A673 (cell line): ENCODE results near the gene NGEF. TPM values are rescaled to one million over a fixed set of nuclear protein-coding genes. Genes with fewer than 3 reads are reported as not detected.

Source experiments
- BruUV-seq: library from RNA; stranded (reverse); fragments of 400-500 nt; replicated peaks from 2 replicates; lab custom pipeline; 2021; lab: Mats Ljungman, UMichigan
- CTCF ChIA-PET: fragments of 300-600 bp; sonication (Branson Sonifier 250); formaldehyde crosslinking; loops from one replicate; lab custom pipeline; 2022; ENCODE audit warnings: antibody characterized with exemption; lab: Charles Lee
- POLR2A ChIA-PET: fragments of 300-600 bp; sonication (Branson Sonifier 250); formaldehyde crosslinking; loops from one replicate; lab custom pipeline; 2022; ENCODE audit warnings: antibody characterized with exemption; ENCODE audit not compliant: low non-redundant PET; lab: Charles Lee
- DNase-seq: peaks from one replicate; pipeline ENCODE4 v3.0.0-alpha.2; 2015; ENCODE audit warnings: low spot score
- H3K27ac ChIP-seq: fragments of 200-600 bp; sonication (generic); 2 replicates; pipeline ENCODE4 v1.5.1; 2016; ENCODE audit warnings: mixed run types, low read depth, mild to moderate bottlenecking, mixed read lengths, antibody characterized with exemption, low read length; ENCODE audit not compliant: poor library complexity, severe bottlenecking
- H3K27me3 ChIP-seq: fragments of 200-600 bp; sonication (generic); replicated peaks from 2 replicates; pipeline ENCODE4 v1.6.1; 2017; ENCODE audit warnings: mixed run types, low read depth, mild to moderate bottlenecking, mixed read lengths, antibody characterized with exemption, low read length; ENCODE audit not compliant: insufficient read depth, poor library complexity
- H3K36me3 ChIP-seq: fragments of 200-600 bp; sonication (generic); 2 replicates; pipeline ENCODE4 v1.6.1; 2016; ENCODE audit warnings: mixed run types, mild to moderate bottlenecking, mixed read lengths, antibody characterized with exemption, low read length; ENCODE audit not compliant: insufficient read depth, poor library complexity, severe bottlenecking
- H3K4me1 ChIP-seq: fragments of 200-600 bp; sonication (generic); 2 replicates; pipeline ENCODE4 v1.6.1; 2017; ENCODE audit warnings: mixed run types, mild to moderate bottlenecking, mixed read lengths, antibody characterized with exemption, low read length; ENCODE audit not compliant: insufficient read depth, poor library complexity, severe bottlenecking
- H3K4me3 ChIP-seq: fragments of 200-600 bp; sonication (generic); 2 replicates; pipeline ENCODE4 v1.5.1; 2016; ENCODE audit warnings: low read depth, mixed run types, mild to moderate bottlenecking, mixed read lengths, low read length; ENCODE audit not compliant: poor library complexity, severe bottlenecking
- H3K9me3 ChIP-seq: fragments of 200-600 bp; sonication (generic); 2 replicates; pipeline ENCODE4 v1.6.1; 2016; ENCODE audit warnings: mixed run types, low read depth, mild to moderate bottlenecking, mixed read lengths, antibody characterized with exemption, low read length; ENCODE audit not compliant: poor library complexity, severe bottlenecking
- CTCF ChIP-seq: fragments of 300-800, 200-600 bp; sonication (generic); conservative IDR thresholded peaks from 2 replicates; pipeline ENCODE4 v1.5.1; 2017; ENCODE audit warnings: low read depth, mild to moderate bottlenecking, antibody characterized with exemption, low read length, moderate library complexity, mixed read lengths
- EZH2 ChIP-seq: fragments of 200-600 bp; sonication (generic); IDR thresholded peaks from 2 replicates; pipeline ENCODE4 v1.6.1; 2017; ENCODE audit warnings: borderline replicate concordance, low read depth, mild to moderate bottlenecking, mixed read lengths, antibody characterized with exemption, low read length; ENCODE audit not compliant: poor library complexity, severe bottlenecking
- intact Hi-C: fragments of 100-400 bp; cut with micrococcal nuclease; formaldehyde crosslinking; loops from one replicate; pipeline ENCODE4 v1.10.0; 2022; ENCODE audit not compliant: unreplicated experiment
- total RNA-seq: library from RNA; stranded (reverse); gene quantifications from 2 replicates; pipeline ENCODE4 v1.2.3, GENCODE V29; 2021

NGEF gene
- total RNA-seq, 1 experiment from 2014 or later: 0.69 TPM

GRCh38 chr2:233051241-233052149, 38.4 kb upstream of the NGEF start:
- Histone ChIP-seq H3K36me3 (no peaks in the 10 kb centered on the region), H3K27me3 (no peaks in the 10 kb centered on the region), H3K9me3 (no peaks in the 10 kb centered on the region), H3K4me3 (no peak overlapping the region), H3K27ac (no peak overlapping the region), H3K4me1 (no peaks in the 10 kb centered on the region)
- no TSS peak for BruUV-seq
- POLR2A ChIA-PET: no interaction called here
- TF ChIP-seq EZH2 (no peak), CTCF (no peak)
- intact Hi-C loops: loop anchor here (10.0 kb wide), 1 partner anchor 447 kb away; no protein-coding TSS in a partner anchor
- DNase-seq: no peak
- CTCF ChIA-PET: interaction anchor here (0.6 to 0.9 kb wide), 2 partner anchors 23 to 215 kb away, joined by 3 read pairs; no protein-coding TSS in a partner anchor

- ChIA-PET POLR2A (no interaction called here), CTCF (no interaction called here)
- DNase-seq: no peak
- H3K27ac ChIP-seq: no peak overlapping the region
- intact Hi-C loops: no loop called here
- H3K36me3 ChIP-seq: no peaks in the 10 kb centered on the region
- no peaks in the 10 kb centered on the region for H3K4me1 ChIP-seq
- no TSS peak for BruUV-seq
- H3K9me3 ChIP-seq: no peaks in the 10 kb centered on the region
- no peak for TF ChIP-seq EZH2
- TF ChIP-seq CTCF: no peak
- H3K4me3 ChIP-seq: no peak overlapping the region
- no peaks in the 10 kb centered on the region for H3K27me3 ChIP-seq
Observed at GRCh38 chr2:233049194-233049761, 36.2 kb upstream of the NGEF start.

- no peak overlapping the region for H3K27ac ChIP-seq
- H3K27me3 ChIP-seq: no peaks in the 10 kb centered on the region
- BruUV-seq: no TSS peak
- H3K4me1 ChIP-seq: no peaks in the 10 kb centered on the region
- H3K36me3 ChIP-seq: no peaks in the 10 kb centered on the region
- ChIA-PET CTCF (no interaction called here), POLR2A (no interaction called here)
- no peaks in the 10 kb centered on the region for H3K9me3 ChIP-seq
- intact Hi-C loops: no loop called here
- TF ChIP-seq EZH2: no peak
- TF ChIP-seq CTCF: no peak
- no peak for DNase-seq
- no peak overlapping the region for H3K4me3 ChIP-seq
Observed at GRCh38 chr2:233048569-233049193, 35.6 kb upstream of the NGEF start.
